RWPE1 (cell line): Measurements from ENCODE around the gene NAE1.

Source experiments
- CTCF ChIA-PET: fragments of 350-600 bp; sonication (Branson Sonifier 250); formaldehyde crosslinking; extraction: SDS; loops from one replicate; lab custom pipeline; 2021; lab: Yijun Ruan, JAX
- POLR2A ChIA-PET: fragments of 400-600 bp; formaldehyde crosslinking; extraction: SDS; loops from one replicate; lab custom pipeline; 2020; ENCODE audit warnings: antibody characterized with exemption; ENCODE audit not compliant: low non-redundant PET; lab: Yijun Ruan, JAX
- DNase-seq: peaks from one replicate; pipeline ENCODE4 v3.0.0; 2012; ENCODE audit warnings: low spot score
- H3K27ac ChIP-seq: fragments of 450-650 bp; 2 replicates; pipeline ENCODE4 v1.5.1; 2017
- CTCF ChIP-seq: fragments of 450-650 bp; conservative IDR thresholded peaks from 2 replicates; pipeline ENCODE4 v1.5.1; 2017; ENCODE audit warnings: low read depth, mild to moderate bottlenecking

Gene NAE1

GRCh38 chr16:66846831-66847230 lies 16.1 kb upstream of the NAE1 start:
- no peak for DNase-seq
- no peak overlapping the region for H3K27ac ChIP-seq
- ChIA-PET CTCF (no interaction called here), POLR2A (no interaction called here)
- no peak for TF ChIP-seq CTCF

GRCh38 chr16:66846266-66846665 lies 15.5 kb upstream of the NAE1 start:
- no peak overlapping the region for H3K27ac ChIP-seq
- CTCF ChIA-PET, result no interaction called here
- TF ChIP-seq CTCF, result no peak
- POLR2A ChIA-PET, result no interaction called here
- no peak for DNase-seq

GRCh38 chr16:66845791-66846221 lies 15.0 kb upstream of the NAE1 start:
- no peak overlapping the region for H3K27ac ChIP-seq
- ChIA-PET CTCF (interaction anchor here (0.9 kb wide), 1 partner anchor 15 kb away, joined by 3 read pairs; the partner anchor contains the start of gene NAE1), POLR2A (no interaction called here)
- no peak for TF ChIP-seq CTCF
- no peak for DNase-seq

GRCh38 chr16:66845080-66845410 lies 14.3 kb upstream of the NAE1 start:
- no peak overlapping the region for H3K27ac ChIP-seq
- ChIA-PET CTCF (interaction anchor here (0.9 kb wide), 1 partner anchor 14 kb away, joined by 3 read pairs; the partner anchor contains the start of gene NAE1), POLR2A (no interaction called here)
- no peak for TF ChIP-seq CTCF
- DNase-seq, result no peak

- POLR2A ChIA-PET, result no interaction called here
- no peak for TF ChIP-seq CTCF
- no peak for DNase-seq
- H3K27ac ChIP-seq, result no peak within 1 kb of the TSS
- CTCF ChIA-PET, result interaction anchor here (0.9 kb wide), 1 partner anchor 23 kb away, joined by 3 read pairs; no protein-coding TSS in a partner anchor
Measured at GRCh38 chr16:66844342-66845079, 13.7 kb upstream of the NAE1 start, which contains the start of gene CA7. TSS of gene CA7 (plus strand) at chr16:66844414. CDS start at chr16:66844488, 74 bp downstream.

GRCh38 chr16:66844009-66844341 lies 13.2 kb upstream of the NAE1 start:
- DNase-seq, result no peak
- TF ChIP-seq CTCF, result no peak
- no peak overlapping the region for H3K27ac ChIP-seq
- CTCF ChIA-PET, result interaction anchor here (0.9 kb wide), 1 partner anchor 24 kb away, joined by 3 read pairs; no protein-coding TSS in a partner anchor
- POLR2A ChIA-PET, result no interaction called here
